OCI-LY7 (cell line): Measurements from ENCODE around the gene PRDM2. TPM values are rescaled to one million over a fixed set of nuclear protein-coding genes. Genes with fewer than 3 reads are reported as not detected.

Experiments
- BruUV-seq: library from RNA; stranded (reverse); fragments of 400-500 nt; replicated peaks from 2 replicates; lab custom pipeline; 2021; lab: Mats Ljungman, UMichigan
- CTCF ChIA-PET: fragments of 300-600 bp; sonication (Branson Sonifier 250); formaldehyde crosslinking; loops from one replicate; lab custom pipeline; 2022; ENCODE audit warnings: antibody characterized with exemption; ENCODE audit not compliant: unreplicated experiment; lab: Charles Lee
- POLR2A ChIA-PET: fragments of 300-600 bp; sonication (Branson Sonifier 250); formaldehyde crosslinking; loops from one replicate; lab custom pipeline; 2022; ENCODE audit warnings: antibody characterized with exemption; lab: Charles Lee
- DNase-seq: peaks from one replicate; pipeline ENCODE4 v3.0.0-alpha.2; 2015; ENCODE audit warnings: low spot score
- H2AFZ ChIP-seq: fragments of 200-600 bp; sonication (generic), shearing (Covaris generic); 2 replicates; pipeline ENCODE4 v1.6.1; 2014; ENCODE audit warnings: mild to moderate bottlenecking, antibody characterized with exemption, low read length, moderate library complexity
- H3K27ac ChIP-seq: fragments of 200-600 bp; sonication (generic); 2 replicates; pipeline ENCODE4 v1.5.1; 2014; ENCODE audit warnings: mixed run types, low read depth, mild to moderate bottlenecking, moderate library complexity, low read length, inconsistent platforms; ENCODE audit not compliant: poor library complexity, severe bottlenecking
- H3K36me3 ChIP-seq: fragments of 200-600 bp; sonication (generic); 2 replicates; pipeline ENCODE4 v1.6.1; 2014; ENCODE audit warnings: mild to moderate bottlenecking, antibody characterized with exemption, low read length, moderate library complexity, mixed read lengths; ENCODE audit not compliant: insufficient read depth
- H3K4me1 ChIP-seq: fragments of 200-600 bp; sonication (generic); 2 replicates; pipeline ENCODE4 v1.5.1; 2014; ENCODE audit warnings: mild to moderate bottlenecking, low read length; ENCODE audit not compliant: insufficient read depth, poor library complexity, severe bottlenecking
- H3K4me2 ChIP-seq: fragments of 200-600 bp; sonication (generic); 2 replicates; pipeline ENCODE4 v1.6.1; 2014; ENCODE audit warnings: mild to moderate bottlenecking, low read length
- H3K4me3 ChIP-seq: fragments of 200-600 bp; sonication (generic); 2 replicates; pipeline ENCODE4 v1.5.1; 2014; ENCODE audit warnings: mild to moderate bottlenecking, low read depth, low read length; ENCODE audit not compliant: poor library complexity, severe bottlenecking
- H3K79me2 ChIP-seq: fragments of 200-600 bp; sonication (generic); 2 replicates; pipeline ENCODE4 v1.6.1; 2016; ENCODE audit warnings: low read depth, mild to moderate bottlenecking, low read length, moderate library complexity, mixed read lengths; ENCODE audit not compliant: insufficient read depth
- H3K9me2 ChIP-seq: fragments of 200-600 bp; sonication (generic); 2 replicates; pipeline ENCODE4 v1.6.1; 2016; ENCODE audit warnings: mild to moderate bottlenecking, low read length, mixed read lengths; ENCODE audit not compliant: insufficient read depth
- H3K9me3 ChIP-seq: fragments of 200-600 bp; sonication (generic); 2 replicates; pipeline ENCODE4 v1.6.1; 2014; ENCODE audit warnings: mild to moderate bottlenecking, mixed run types, low read length, mixed read lengths
- H4K20me1 ChIP-seq: fragments of 200-600 bp; sonication (generic); 2 replicates; pipeline ENCODE4 v1.6.1; 2014; ENCODE audit warnings: mild to moderate bottlenecking, antibody characterized with exemption, low read length, moderate library complexity, mixed read lengths; ENCODE audit not compliant: insufficient read depth
- EZH2phosphoT487 ChIP-seq: fragments of 200-600 bp; sonication (generic); IDR thresholded peaks from 2 replicates; pipeline ENCODE4 v1.6.1; 2018; ENCODE audit warnings: low read depth, borderline replicate concordance, mild to moderate bottlenecking, mixed run types, antibody characterized with exemption, low read length, moderate library complexity, mixed read lengths
- intact Hi-C: fragments of 100-400 bp; cut with micrococcal nuclease; formaldehyde crosslinking; loops from one replicate; pipeline ENCODE4 v1.10.0; 2022; ENCODE audit not compliant: unreplicated experiment
- total RNA-seq, 2 experiments: library from RNA; depleted of rRNA in 1 of 2; stranded (reverse); fragments of >200 nt in 1 of 2; shearing (Covaris generic) in 1 of 2; gene quantifications; 2 replicates each; pipeline ENCODE4 v1.2.3, GENCODE V29; 2014 to 2022
- TF ChIP-seq, protein P1 (sequence below): fragments of 200-600 bp; sonication (generic); conservative IDR thresholded peaks from 2 replicates; pipeline ENCODE4 v1.5.1; 2014; ENCODE audit warnings: mild to moderate bottlenecking, antibody characterized with exemption, low read length, moderate library complexity, mixed read lengths

Gene PRDM2
- total RNA-seq, 2 experiments from 2014 or later: 38.7 to 98.2 TPM

DNA sequence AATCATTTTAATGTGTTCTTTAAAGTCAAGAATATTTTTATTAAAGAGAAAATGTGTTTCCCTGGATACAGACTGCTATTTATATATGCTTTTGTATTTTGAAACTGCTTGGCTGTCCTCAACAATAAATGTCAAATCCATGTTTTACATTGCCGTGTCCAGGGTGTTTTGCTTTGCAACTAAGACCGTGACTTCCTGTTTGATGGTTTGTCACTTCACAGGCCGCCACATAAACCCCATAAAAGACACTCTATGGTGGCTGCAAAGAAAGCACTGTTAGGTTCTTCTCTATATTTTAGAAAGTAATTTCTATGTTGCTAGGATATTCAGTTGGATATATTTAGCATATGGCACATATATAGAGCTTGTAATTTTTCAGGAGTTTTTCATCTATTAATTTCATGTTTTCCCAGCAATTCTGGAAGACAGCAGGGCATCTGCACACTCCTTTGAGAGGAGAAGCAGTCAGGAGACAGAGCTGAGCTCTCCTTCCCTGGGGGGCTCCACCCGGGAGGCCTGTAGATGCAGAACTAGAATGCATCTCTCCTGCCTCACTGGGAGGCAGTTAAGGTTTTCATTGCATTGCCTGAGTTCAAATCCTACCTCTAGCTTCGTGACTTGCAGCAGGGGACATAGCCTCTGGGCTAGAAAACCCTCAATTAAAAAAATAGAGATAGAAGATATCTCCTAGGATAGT is 33.1 kb downstream of the PRDM2 start:
- Histone ChIP-seq H3K9me3 (no peaks in the 10 kb centered on the region), H2AFZ (peak overlapping the region; percentile 11; the same call in 1 of the 2 replicates), H4K20me1 (no peaks in the 10 kb centered on the region), H3K36me3 (peaks cover 26% of the 10 kb centered on the region; the same call in 1 of the 2 replicates), H3K4me3 (peak overlapping the region; percentile 64), H3K27ac (peak overlapping the region; percentile 99), H3K9me2 (no peaks in the 10 kb centered on the region), H3K4me1 (peaks cover 97% of the 10 kb centered on the region), H3K79me2 (peaks cover 56% of the 10 kb centered on the region; the same call in 1 of the 2 replicates), H3K4me2 (peak overlapping the region; percentile 83)
- POLR2A ChIA-PET: interaction anchor here (0.6 to 5.9 kb wide), 8 partner anchors 11 to 71 kb away, joined by 3 to 43 read pairs (median 9); no protein-coding TSS in a partner anchor
- no peak for TF ChIP-seq EZH2phosphoT487
- TF ChIP-seq, protein P1, sequence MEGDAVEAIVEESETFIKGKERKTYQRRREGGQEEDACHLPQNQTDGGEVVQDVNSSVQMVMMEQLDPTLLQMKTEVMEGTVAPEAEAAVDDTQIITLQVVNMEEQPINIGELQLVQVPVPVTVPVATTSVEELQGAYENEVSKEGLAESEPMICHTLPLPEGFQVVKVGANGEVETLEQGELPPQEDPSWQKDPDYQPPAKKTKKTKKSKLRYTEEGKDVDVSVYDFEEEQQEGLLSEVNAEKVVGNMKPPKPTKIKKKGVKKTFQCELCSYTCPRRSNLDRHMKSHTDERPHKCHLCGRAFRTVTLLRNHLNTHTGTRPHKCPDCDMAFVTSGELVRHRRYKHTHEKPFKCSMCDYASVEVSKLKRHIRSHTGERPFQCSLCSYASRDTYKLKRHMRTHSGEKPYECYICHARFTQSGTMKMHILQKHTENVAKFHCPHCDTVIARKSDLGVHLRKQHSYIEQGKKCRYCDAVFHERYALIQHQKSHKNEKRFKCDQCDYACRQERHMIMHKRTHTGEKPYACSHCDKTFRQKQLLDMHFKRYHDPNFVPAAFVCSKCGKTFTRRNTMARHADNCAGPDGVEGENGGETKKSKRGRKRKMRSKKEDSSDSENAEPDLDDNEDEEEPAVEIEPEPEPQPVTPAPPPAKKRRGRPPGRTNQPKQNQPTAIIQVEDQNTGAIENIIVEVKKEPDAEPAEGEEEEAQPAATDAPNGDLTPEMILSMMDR: no peak
- BruUV-seq: no TSS peak
- CTCF ChIA-PET: interaction anchor here (0.6 kb wide), 1 partner anchor 1793 kb away, joined by 3 read pairs; no protein-coding TSS in a partner anchor
- intact Hi-C loops: loop anchor here (5.0 kb wide), 1 partner anchor 64 kb away; no protein-coding TSS in a partner anchor
- DNase-seq: peak; percentile 67

DNA sequence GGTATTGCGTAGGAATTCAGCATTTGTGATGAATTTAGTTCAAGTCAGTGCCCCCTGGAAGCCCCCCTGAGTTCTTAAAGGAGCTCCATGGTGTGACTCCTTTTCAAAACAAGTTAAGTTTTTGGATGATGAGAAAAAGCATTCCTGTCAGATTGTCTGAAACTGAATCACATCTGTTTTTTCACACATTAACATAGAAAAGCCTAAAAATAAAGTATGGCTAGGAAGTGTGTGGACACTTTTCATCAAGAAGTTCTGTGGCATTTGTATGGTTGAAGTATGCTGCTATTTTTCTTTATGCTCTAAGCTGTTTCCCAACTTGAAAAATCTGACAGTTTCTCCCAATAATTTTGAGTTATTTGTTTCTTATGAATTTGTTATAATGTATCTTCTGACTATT is 33.7 kb downstream of the PRDM2 start:
- TF ChIP-seq EZH2phosphoT487: no peak
- TF ChIP-seq, protein P1: no peak
- POLR2A ChIA-PET: interaction anchor here (0.6 to 5.9 kb wide), 9 partner anchors 9 to 72 kb away, joined by 3 to 43 read pairs (median 5); no protein-coding TSS in a partner anchor
- Histone ChIP-seq H3K27ac (peak overlapping the region; percentile 99), H3K4me1 (peaks cover 92% of the 10 kb centered on the region), H2AFZ (no peak overlapping the region), H3K9me3 (no peaks in the 10 kb centered on the region), H3K4me2 (peak overlapping the region; percentile 83), H3K36me3 (peaks cover 26% of the 10 kb centered on the region; the same call in 1 of the 2 replicates), H3K4me3 (peak overlapping the region; percentile 64), H3K9me2 (no peaks in the 10 kb centered on the region), H4K20me1 (no peaks in the 10 kb centered on the region), H3K79me2 (peaks cover 51% of the 10 kb centered on the region; the same call in 1 of the 2 replicates)
- CTCF ChIA-PET: interaction anchor here (0.6 kb wide), 1 partner anchor 1793 kb away, joined by 3 read pairs; no protein-coding TSS in a partner anchor
- no peak for DNase-seq
- intact Hi-C loops: loop anchor here (5.0 kb wide), 1 partner anchor 64 kb away; no protein-coding TSS in a partner anchor
- no TSS peak for BruUV-seq
